Activated T-helper 1 cell treated with anti-CD3 and anti-CD28 coated beads, Interleukin-12 subunit alpha, Interleukin-12 subunit beta, Interleukin-2, Interleukin-4 antibody, amounts not matched to agents 30 ng/mL and 10 ng/mL and 1 ng/mL, durations not matched to agents 14 hours and 24 hours and 36 hours (primary cell): ENCODE results near the gene SLC35F1. TPM values are rescaled to one million over a fixed set of nuclear protein-coding genes. Genes with fewer than 3 reads are reported as not detected.

Experiments
- DNase-seq: peaks from one replicate; pipeline ENCODE4 v3.0.0; 2021; ENCODE audit warnings: low spot score
- H3K27ac Mint-ChIP-seq: one replicate; pipeline ENCODE4 v1.8.0; 2021; ENCODE audit warnings: mild to moderate bottlenecking, mixed read lengths
- H3K27me3 Mint-ChIP-seq: one replicate; pipeline ENCODE4 v1.8.0; 2022; ENCODE audit warnings: mild to moderate bottlenecking, moderate library complexity, mixed read lengths; ENCODE audit not compliant: insufficient read depth
- H3K36me3 Mint-ChIP-seq: one replicate; pipeline ENCODE4 v1.8.0; 2021; ENCODE audit warnings: low read depth, mixed read lengths
- H3K4me1 Mint-ChIP-seq: one replicate; pipeline ENCODE4 v1.8.0; 2021; ENCODE audit warnings: low read depth, mixed read lengths
- H3K4me3 Mint-ChIP-seq: one replicate; pipeline ENCODE4 v1.8.0; 2021; ENCODE audit warnings: mild to moderate bottlenecking, moderate library complexity, mixed read lengths
- H3K9me3 Mint-ChIP-seq: one replicate; pipeline ENCODE4 v1.8.0; 2021; ENCODE audit warnings: mixed read lengths
- intact Hi-C: fragments of 100-400 bp; cut with micrococcal nuclease; formaldehyde crosslinking; loops from one replicate; pipeline ENCODE4 v1.15.1; 2024
- total RNA-seq: library from RNA; stranded (reverse); gene quantifications from 2 replicates; pipeline ENCODE4 v1.2.3, GENCODE V29; 2022

SLC35F1 gene
- total RNA-seq, 1 donor from 2014 or later = not detected

GRCh38 chr6:118325220-118325860 is 418.3 kb downstream of the SLC35F1 start:
- Mint-ChIP-seq H3K27me3 (no peaks in the 10 kb centered on the region), H3K36me3 (no peaks in the 10 kb centered on the region), H3K9me3 (no peaks in the 10 kb centered on the region), H3K4me3 (no peak overlapping the region), H3K4me1 (no peaks in the 10 kb centered on the region), H3K27ac (no peak overlapping the region)
- no peak for DNase-seq
- intact Hi-C loops = no loop called here

GRCh38 chr6:118326712-118327111 is 419.6 kb downstream of the SLC35F1 start:
- no peak for DNase-seq
- H3K4me1 Mint-ChIP-seq = no peaks in the 10 kb centered on the region
- H3K9me3 Mint-ChIP-seq = no peaks in the 10 kb centered on the region
- no peak overlapping the region for H3K27ac Mint-ChIP-seq
- no peaks in the 10 kb centered on the region for H3K27me3 Mint-ChIP-seq
- intact Hi-C loops = no loop called here
- H3K36me3 Mint-ChIP-seq = no peaks in the 10 kb centered on the region
- no peak overlapping the region for H3K4me3 Mint-ChIP-seq

DNA sequence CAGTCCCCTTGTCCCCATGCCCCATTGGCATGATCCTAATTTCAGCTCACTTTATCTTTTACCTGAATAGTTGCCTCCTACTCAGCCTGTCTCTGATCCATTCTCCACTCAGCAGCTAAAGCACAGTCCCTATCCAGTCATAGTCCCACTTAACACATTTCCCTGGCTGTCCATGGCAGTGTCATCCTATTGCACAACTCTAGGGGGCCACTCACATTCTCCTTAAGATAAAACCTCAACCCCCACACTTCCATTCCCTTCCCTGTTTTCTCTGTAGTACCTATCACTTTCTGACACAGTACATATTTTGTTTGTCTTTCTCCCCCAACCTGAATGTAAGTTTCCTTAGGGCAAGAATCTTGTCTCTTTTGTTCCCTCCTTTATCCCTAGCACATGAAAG is 420.2 kb downstream of the SLC35F1 start:
- Mint-ChIP-seq H3K4me3 (no peak overlapping the region), H3K36me3 (no peaks in the 10 kb centered on the region), H3K4me1 (no peaks in the 10 kb centered on the region), H3K9me3 (no peaks in the 10 kb centered on the region), H3K27ac (no peak overlapping the region), H3K27me3 (no peaks in the 10 kb centered on the region)
- DNase-seq = no peak
- intact Hi-C loops = no loop called here

DNA sequence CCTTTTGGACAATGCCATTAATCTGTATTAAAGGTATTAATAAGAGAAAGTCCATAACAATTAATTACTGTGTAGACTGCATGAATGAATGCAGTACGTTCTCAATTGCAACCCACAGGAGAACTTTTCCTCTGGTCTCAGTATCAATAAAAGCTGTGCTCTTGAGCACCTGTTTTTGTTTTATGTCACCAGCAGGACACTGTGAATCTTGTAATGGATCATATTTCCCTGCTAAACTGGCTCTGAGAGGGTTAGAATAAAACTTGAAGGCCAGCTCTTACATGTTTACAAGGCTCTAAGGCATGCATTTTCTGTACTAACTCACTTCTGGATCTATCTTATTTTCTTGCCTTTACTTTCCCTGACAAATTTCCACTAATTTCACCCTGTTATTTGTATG is 426.7 kb downstream of the SLC35F1 start:
- H3K4me3 Mint-ChIP-seq = no peak overlapping the region
- H3K36me3 Mint-ChIP-seq = no peaks in the 10 kb centered on the region
- peaks cover 4% of the 10 kb centered on the region for H3K9me3 Mint-ChIP-seq
- no peak overlapping the region for H3K27ac Mint-ChIP-seq
- no peak for DNase-seq
- H3K4me1 Mint-ChIP-seq = no peaks in the 10 kb centered on the region
- intact Hi-C loops = no loop called here
- no peaks in the 10 kb centered on the region for H3K27me3 Mint-ChIP-seq

DNA sequence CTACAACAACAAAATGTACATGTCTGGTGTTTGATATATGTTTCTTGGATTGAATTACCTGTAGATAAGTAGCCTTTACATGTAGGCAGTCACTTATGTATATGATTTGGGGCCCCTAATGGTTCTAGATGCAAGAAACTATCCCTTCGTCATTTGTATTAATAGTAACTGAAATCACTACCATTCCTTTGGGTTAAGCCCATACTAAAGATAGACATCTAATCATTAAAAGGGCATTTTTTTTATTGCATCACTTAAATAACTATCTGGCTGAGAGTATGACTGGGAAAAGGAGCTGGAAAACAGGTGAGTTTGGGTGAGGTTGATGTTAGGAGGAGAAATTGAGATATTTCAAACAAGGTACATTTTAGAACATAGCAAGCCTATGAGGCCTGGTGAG is 427.6 kb downstream of the SLC35F1 start:
- intact Hi-C loops = no loop called here
- Mint-ChIP-seq H3K36me3 (no peaks in the 10 kb centered on the region), H3K9me3 (peaks cover 4% of the 10 kb centered on the region), H3K4me3 (no peak overlapping the region), H3K27ac (no peak overlapping the region), H3K4me1 (no peaks in the 10 kb centered on the region), H3K27me3 (no peaks in the 10 kb centered on the region)
- no peak for DNase-seq

DNA sequence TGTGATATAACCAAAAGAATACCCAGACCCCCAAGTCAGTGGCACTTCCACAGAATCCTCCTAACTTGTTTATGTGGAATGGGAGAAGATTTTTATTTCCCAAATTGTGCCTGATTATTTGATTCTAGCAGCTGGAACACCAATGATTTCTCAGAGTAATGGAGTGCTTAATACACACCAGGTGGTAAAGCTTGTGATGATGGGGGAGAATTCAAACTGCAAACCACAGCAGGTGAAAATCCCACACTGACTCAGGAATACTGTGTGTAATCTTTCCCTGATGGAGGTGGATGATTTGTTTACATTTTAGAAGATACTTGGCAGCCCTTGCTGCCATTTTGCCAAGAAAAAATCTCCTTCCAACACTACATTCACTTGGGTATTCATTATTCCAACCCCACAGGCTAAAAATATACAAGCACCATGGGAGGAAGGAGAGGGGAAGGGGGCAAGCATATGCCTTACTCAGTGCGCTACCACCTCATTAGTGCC is 428.3 kb downstream of the SLC35F1 start:
- intact Hi-C loops = no loop called here
- no peak for DNase-seq
- H3K4me1 Mint-ChIP-seq = no peaks in the 10 kb centered on the region
- H3K4me3 Mint-ChIP-seq = no peak overlapping the region
- no peak overlapping the region for H3K27ac Mint-ChIP-seq
- H3K27me3 Mint-ChIP-seq = no peaks in the 10 kb centered on the region
- H3K36me3 Mint-ChIP-seq = no peaks in the 10 kb centered on the region
- H3K9me3 Mint-ChIP-seq = peaks cover 4% of the 10 kb centered on the region

- H3K4me3 Mint-ChIP-seq = no peak overlapping the region
- peaks cover 4% of the 10 kb centered on the region for H3K9me3 Mint-ChIP-seq
- no peak for DNase-seq
- H3K27me3 Mint-ChIP-seq = no peaks in the 10 kb centered on the region
- no peak overlapping the region for H3K27ac Mint-ChIP-seq
- H3K4me1 Mint-ChIP-seq = no peaks in the 10 kb centered on the region
- H3K36me3 Mint-ChIP-seq = no peaks in the 10 kb centered on the region
- intact Hi-C loops = no loop called here
These were observed 437.1 kb downstream of the SLC35F1 start for GRCh38 chr6:118344014-118344670.

DNA sequence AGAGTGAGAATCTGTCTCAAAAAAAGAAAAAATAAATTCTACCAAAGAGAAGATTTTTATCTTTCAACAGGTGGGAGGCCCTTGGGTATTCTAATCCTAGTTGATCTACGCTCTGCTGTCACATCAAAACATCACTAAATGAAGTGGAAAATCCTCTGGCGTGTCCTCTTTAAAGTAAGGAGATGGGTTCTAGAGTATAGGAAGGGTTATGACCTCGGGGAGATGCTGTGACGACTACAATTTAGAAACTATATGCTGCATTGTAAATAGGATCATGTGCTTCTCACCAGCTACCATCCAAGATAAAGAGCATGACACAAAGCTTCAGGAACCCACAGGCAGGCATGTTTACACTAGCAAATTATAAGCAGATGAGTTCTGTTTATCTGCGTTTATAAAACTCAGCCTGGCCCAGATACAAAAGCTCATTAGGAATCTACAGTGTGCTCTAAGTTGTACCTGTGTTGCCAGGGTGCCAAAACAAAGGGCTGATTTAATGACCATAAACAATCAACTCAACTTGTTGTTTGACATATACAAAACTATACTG is 443.9 kb downstream of the SLC35F1 start:
- H3K4me3 Mint-ChIP-seq = no peak overlapping the region
- H3K27me3 Mint-ChIP-seq = peaks cover 2% of the 10 kb centered on the region
- peaks cover 3% of the 10 kb centered on the region for H3K9me3 Mint-ChIP-seq
- no peaks in the 10 kb centered on the region for H3K36me3 Mint-ChIP-seq
- H3K4me1 Mint-ChIP-seq = no peaks in the 10 kb centered on the region
- H3K27ac Mint-ChIP-seq = no peak overlapping the region
- intact Hi-C loops = no loop called here
- no peak for DNase-seq

DNA sequence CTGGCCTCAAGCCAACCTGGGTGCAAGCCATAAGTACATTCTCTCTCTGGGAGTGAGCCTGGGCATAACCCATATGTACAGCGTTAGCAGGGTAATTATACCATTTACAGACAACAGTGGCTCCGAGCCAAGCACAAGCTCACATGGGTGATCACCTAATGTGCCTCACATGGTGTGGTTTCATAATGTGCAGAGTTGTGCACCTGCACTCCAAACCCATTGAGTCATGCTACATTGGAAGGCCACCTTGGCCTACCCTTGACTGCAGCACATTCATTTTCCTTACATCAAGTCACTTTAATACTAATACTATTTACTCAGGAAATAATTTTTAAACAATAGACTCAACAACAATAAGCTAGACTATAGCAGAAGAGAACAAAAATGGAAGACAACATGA is 446.5 kb downstream of the SLC35F1 start:
- Mint-ChIP-seq H3K4me1 (no peaks in the 10 kb centered on the region), H3K27ac (no peak overlapping the region), H3K4me3 (no peak overlapping the region), H3K27me3 (peaks cover 6% of the 10 kb centered on the region), H3K36me3 (no peaks in the 10 kb centered on the region), H3K9me3 (peaks cover 3% of the 10 kb centered on the region)
- DNase-seq = no peak
- intact Hi-C loops = no loop called here

- Mint-ChIP-seq H3K4me3 (no peak overlapping the region), H3K27me3 (peaks cover 6% of the 10 kb centered on the region), H3K4me1 (no peaks in the 10 kb centered on the region), H3K36me3 (no peaks in the 10 kb centered on the region), H3K9me3 (peaks cover 3% of the 10 kb centered on the region), H3K27ac (no peak overlapping the region)
- intact Hi-C loops = no loop called here
- DNase-seq = no peak
These were observed 447.6 kb downstream of the SLC35F1 start for GRCh38 chr6:118354641-118355040.

- no peaks in the 10 kb centered on the region for H3K36me3 Mint-ChIP-seq
- peaks cover 11% of the 10 kb centered on the region for H3K27me3 Mint-ChIP-seq
- H3K4me1 Mint-ChIP-seq = no peaks in the 10 kb centered on the region
- DNase-seq = no peak
- no peak overlapping the region for H3K27ac Mint-ChIP-seq
- intact Hi-C loops = no loop called here
- peaks cover under 1% of the 10 kb centered on the region for H3K9me3 Mint-ChIP-seq
- H3K4me3 Mint-ChIP-seq = no peak overlapping the region
These were observed 449.0 kb downstream of the SLC35F1 start for GRCh38 chr6:118356054-118356453.

GRCh38 chr6:118356686-118357085 is 449.6 kb downstream of the SLC35F1 start:
- Mint-ChIP-seq H3K4me3 (no peak overlapping the region), H3K27ac (no peak overlapping the region), H3K27me3 (peaks cover 11% of the 10 kb centered on the region), H3K9me3 (no peaks in the 10 kb centered on the region), H3K4me1 (no peaks in the 10 kb centered on the region), H3K36me3 (no peaks in the 10 kb centered on the region)
- intact Hi-C loops = no loop called here
- DNase-seq = no peak
